ENCODE results near the gene ATF7.
"Not testable (repeated sequence)": the region's sequence is repeated elsewhere in the genome, so short reads cannot be mapped to it uniquely, and the experiment has no call there.

Gene ATF7

GRCh38 chr12:53626702-53627169, 554 bp upstream of the ATF7 start:
- no peak for FAIRE-seq

GRCh38 chr12:53625373-53625945, 723 bp downstream of the ATF7 start:
- FAIRE-seq, result no peak

- FAIRE-seq, result no peak
These were observed 1.2 kb downstream of the ATF7 start for GRCh38 chr12:53624956-53625355.

GRCh38 chr12:53624458-53624857, 1.7 kb downstream of the ATF7 start:
- FAIRE-seq, result no peak

- no peak for FAIRE-seq
These were observed 2.4 kb downstream of the ATF7 start for GRCh38 chr12:53623548-53624385.

GRCh38 chr12:53622724-53623123, 3.5 kb downstream of the ATF7 start:
- FAIRE-seq, result no peak

- no peak for FAIRE-seq
These were observed 7.9 kb downstream of the ATF7 start for GRCh38 chr12:53618275-53618674.

- no peak for FAIRE-seq
These were observed 8.5 kb downstream of the ATF7 start for GRCh38 chr12:53617700-53618099.

GRCh38 chr12:53616950-53617349, 9.2 kb downstream of the ATF7 start:
- no peak for FAIRE-seq

- FAIRE-seq, result no peak
These were observed 12.4 kb downstream of the ATF7 start for GRCh38 chr12:53613821-53614220.

GRCh38 chr12:53612978-53613377, 13.2 kb downstream of the ATF7 start:
- FAIRE-seq, result no peak

- FAIRE-seq, result no peak
These were observed 14.9 kb downstream of the ATF7 start for GRCh38 chr12:53611304-53611703.

GRCh38 chr12:53606688-53607087, 19.5 kb downstream of the ATF7 start:
- FAIRE-seq, result not testable (repeated sequence)

GRCh38 chr12:53604581-53604980, 21.6 kb downstream of the ATF7 start:
- no peak for FAIRE-seq

- FAIRE-seq, result no peak
These were observed 22.4 kb downstream of the ATF7 start for GRCh38 chr12:53603804-53604203.

- FAIRE-seq, result no peak
These were observed 23.0 kb downstream of the ATF7 start for GRCh38 chr12:53603196-53603595.

- no peak for FAIRE-seq
These were observed 23.9 kb downstream of the ATF7 start for GRCh38 chr12:53602176-53602864.

- FAIRE-seq, result no peak
These were observed 24.8 kb downstream of the ATF7 start for GRCh38 chr12:53601296-53601847.

- no peak for FAIRE-seq
These were observed 25.5 kb downstream of the ATF7 start for GRCh38 chr12:53600490-53601295.

GRCh38 chr12:53599579-53599978, 26.6 kb downstream of the ATF7 start:
- FAIRE-seq, result no peak

- not testable (repeated sequence) for FAIRE-seq
These were observed 27.2 kb downstream of the ATF7 start for GRCh38 chr12:53598971-53599370.

- no peak for FAIRE-seq
These were observed 29.2 kb downstream of the ATF7 start for GRCh38 chr12:53596920-53597363.
